LNCaP clone FGC (cell line): ENCODE measurements around the gene SEMA3B.

Source experiments
- DNase-seq: peaks from one replicate; pipeline ENCODE4 v3.0.0-alpha.2; 2011; ENCODE audit warnings: low read depth
- H3K4me3 ChIP-seq: 2 replicates; pipeline ENCODE4 v1.5.1; 2011; ENCODE audit warnings: mild to moderate bottlenecking, low read depth, low read length, control low read depth
- CTCF ChIP-seq: IDR thresholded peaks from 2 replicates; pipeline ENCODE4 v1.5.1; 2012; ENCODE audit warnings: mild to moderate bottlenecking; ENCODE audit not compliant: control insufficient read depth, insufficient read depth; ENCODE audit errors: extremely low read depth

The SEMA3B gene

DNA sequence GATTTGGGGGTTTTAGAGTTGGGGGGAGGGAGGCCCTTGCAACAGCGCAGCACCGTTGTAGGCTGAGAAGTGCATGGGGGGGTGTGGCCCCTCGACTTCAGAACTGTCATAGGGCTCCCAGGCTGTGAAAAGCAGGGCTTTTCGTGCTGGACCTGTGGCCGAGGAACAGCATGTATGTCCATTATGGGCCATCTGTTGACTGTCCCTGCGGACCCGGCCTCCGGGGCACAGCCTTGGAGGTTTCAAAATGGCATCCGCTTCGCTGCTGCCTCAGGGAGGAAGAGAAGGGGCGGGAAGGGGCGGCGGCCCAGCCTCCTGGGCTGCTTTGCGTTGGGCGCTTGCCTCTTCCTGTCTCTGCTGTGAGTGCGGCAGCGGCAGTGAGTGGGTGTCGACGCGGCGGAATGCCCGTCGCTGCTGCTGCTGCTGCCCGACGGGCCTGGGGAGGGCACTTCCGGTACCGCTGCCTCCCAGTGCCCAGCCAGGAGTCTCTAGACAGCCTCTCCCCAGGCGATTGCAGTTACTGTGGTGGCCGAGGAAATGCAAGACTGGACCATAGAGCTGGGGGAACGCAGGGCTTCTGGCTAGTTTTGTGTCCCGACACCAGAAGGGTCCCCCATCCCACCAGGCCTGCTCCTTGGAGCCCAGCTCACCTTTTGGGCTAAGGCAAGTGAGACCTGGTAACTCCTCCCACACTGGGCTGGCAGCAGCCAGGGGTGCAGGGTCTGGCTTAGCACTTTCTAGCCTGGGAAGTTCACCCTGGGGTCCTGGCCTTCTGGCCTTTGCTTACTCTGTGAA, 31.0 kb upstream of the SEMA3B start:
- no peak for TF ChIP-seq CTCF
- DNase-seq, result no peak
- no peak overlapping the region for H3K4me3 ChIP-seq

DNA sequence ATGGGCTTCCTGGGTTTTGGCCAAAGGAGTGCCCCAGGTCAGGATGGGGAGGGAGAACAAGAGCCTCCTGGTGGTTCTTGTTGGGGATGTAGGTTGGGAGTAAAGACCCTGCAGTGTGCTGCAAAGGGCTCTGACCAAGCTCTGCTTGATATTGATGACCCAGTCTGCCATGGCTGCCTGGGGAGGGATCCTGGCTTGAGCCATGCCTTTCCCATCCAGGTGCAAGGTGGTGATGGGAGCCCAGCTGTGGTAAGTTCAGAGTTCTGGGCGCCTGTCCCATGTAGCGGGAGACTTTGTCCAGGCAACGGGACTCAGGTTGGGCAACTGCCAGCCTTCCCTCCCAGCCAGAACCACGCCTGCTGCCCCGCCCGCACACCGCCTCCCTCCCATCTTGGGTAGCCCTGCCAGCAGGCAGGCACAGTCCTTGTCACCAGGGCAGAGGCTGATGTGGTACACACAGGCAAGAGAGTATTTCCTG, 30.4 kb upstream of the SEMA3B start:
- no peak for TF ChIP-seq CTCF
- peak; percentile 81 for DNase-seq

DNA sequence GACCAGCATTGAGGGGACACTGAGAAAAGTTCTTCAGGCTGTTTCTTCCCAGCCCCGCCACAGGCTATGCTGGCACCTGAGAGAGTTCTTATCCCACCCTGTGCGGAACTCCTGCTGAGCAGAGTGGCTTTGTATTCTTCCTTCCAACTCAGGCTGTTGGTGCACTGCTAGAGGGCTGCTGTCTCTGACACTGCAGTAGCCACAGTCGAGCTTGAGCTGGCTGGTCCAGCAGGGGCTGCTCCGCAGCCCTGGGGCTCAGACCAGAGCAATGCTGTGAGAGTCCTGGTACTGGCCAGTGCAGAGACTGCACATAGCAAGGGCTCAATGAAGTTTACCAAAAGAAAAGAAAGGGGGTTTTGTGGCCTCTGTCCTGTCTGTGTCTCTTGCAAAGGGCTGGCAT, 29.3 kb upstream of the SEMA3B start:
- H3K4me3 ChIP-seq, result no peak overlapping the region
- TF ChIP-seq CTCF, result no peak
- DNase-seq, result no peak

More for the DNA sequence above, 30.4 kb upstream of the SEMA3B start:
- H3K4me3 ChIP-seq, result no peak overlapping the region

- no peak for DNase-seq
- no peak for TF ChIP-seq CTCF
- H3K4me3 ChIP-seq, result no peak overlapping the region
These were observed 27.8 kb upstream of the SEMA3B start for GRCh38 chr3:50241163-50241562.

DNA sequence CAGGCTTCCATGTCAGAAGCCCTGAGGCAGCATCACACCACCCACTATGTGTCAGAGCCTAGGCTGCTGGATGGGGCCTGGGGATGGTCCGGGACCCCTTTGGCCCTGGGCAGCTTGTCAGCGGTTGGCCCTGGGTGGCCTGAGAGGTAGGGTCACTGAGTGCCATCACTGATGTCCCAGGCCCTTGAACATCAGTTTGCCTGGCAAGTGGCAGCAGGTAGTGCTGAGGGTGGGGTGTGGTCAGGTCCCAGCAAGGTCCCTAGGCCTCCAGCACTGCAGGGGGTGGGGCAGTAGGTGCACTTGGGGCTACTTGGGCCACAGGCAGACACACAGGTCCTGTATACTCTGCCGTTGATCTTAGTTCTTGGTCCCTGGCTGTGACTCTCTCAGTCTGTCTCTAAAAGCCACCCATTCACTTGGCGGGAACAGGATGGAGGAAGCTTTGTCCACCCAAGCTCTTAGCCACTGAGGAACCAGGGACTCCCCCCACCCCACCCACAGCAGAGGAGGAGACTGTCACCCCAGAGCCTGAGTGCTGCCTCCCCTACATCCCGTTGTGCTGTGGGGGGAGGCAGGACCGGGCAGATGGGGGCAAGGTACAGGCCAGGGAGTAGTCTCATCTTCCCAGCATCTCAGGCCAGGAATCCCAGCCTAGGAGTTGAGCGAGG, 27.1 kb upstream of the SEMA3B start:
- DNase-seq, result no peak
- H3K4me3 ChIP-seq, result no peak overlapping the region
- no peak for TF ChIP-seq CTCF

DNA sequence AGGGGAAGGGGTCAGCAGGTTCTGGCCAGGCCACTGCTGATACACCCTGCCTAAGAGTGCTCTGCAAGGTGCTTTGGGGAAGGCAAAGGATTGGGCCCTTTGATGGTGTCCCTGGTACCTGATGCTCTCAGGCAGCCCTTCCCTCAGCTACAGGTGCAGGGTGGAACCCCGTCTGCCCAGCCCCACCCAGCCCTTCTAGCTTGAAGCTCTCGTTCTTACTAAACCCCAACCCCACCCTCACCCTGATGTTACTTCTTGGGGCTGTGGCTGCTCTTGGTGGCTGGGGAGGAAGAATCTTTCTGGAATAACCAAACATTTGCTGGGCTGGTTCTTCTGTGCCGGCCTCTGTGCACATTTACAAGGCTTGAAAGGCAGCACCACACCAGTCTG, 26.6 kb upstream of the SEMA3B start:
- no peak for DNase-seq
- TF ChIP-seq CTCF, result no peak
- no peak overlapping the region for H3K4me3 ChIP-seq
